H1 (cell line): Measurements from ENCODE around the gene EDC3. TPM values are rescaled to one million over a fixed set of nuclear protein-coding genes. Genes with fewer than 3 reads are reported as not detected.

Experiments used
- CTCF ChIA-PET: fragments of 300-600 bp; sonication (Branson Sonifier 250); formaldehyde crosslinking; loops from one replicate; lab custom pipeline; 2021; ENCODE audit not compliant: partially characterized antibody; lab: Charles Lee
- POLR2A ChIA-PET: fragments of 300-600 bp; sonication (Branson Sonifier 250); formaldehyde crosslinking; loops from one replicate; lab custom pipeline; 2021; ENCODE audit warnings: inconsistent platforms; ENCODE audit not compliant: partially characterized antibody; lab: Charles Lee
- DNase-seq, 2 experiments: peaks; one replicate each; pipeline versions ENCODE4 v3.0.0 to v3.0.0-alpha.2; 2010 to 2022; ENCODE audit warnings: low spot score in 2 of 2, low read depth in 1 of 2, mixed read lengths in 1 of 2
- FAIRE-seq: peaks from 2 replicates; lab custom pipeline; 2011; peaks lifted over from hg19 to GRCh38; lab: Jason Lieb, UNC
- H2AFZ ChIP-seq: 2 replicates; pipeline ENCODE4 v1.8.1; 2012; ENCODE audit warnings: low read length, inconsistent platforms
- H2AK5ac ChIP-seq: 2 replicates; pipeline ENCODE4 v1.6.1; 2013; ENCODE audit warnings: low read depth, low read length
- H2BK120ac ChIP-seq: replicated peaks from 2 replicates; pipeline ENCODE3; 2013; ENCODE audit warnings: low read depth, low read length, inconsistent platforms
- H2BK12ac ChIP-seq: 2 replicates; pipeline ENCODE4 v1.6.1; 2013; ENCODE audit warnings: low read depth, low read length
- H2BK15ac ChIP-seq: 2 replicates; pipeline ENCODE4 v1.6.1; 2013; ENCODE audit warnings: low read length
- H2BK20ac ChIP-seq: 2 replicates; pipeline ENCODE4 v1.6.1; 2013; ENCODE audit warnings: low read length
- H2BK5ac ChIP-seq: 2 replicates; pipeline ENCODE4 v1.6.1; 2013; ENCODE audit warnings: low read depth, low read length
- H3K14ac ChIP-seq: 2 replicates; pipeline ENCODE4 v1.6.1; 2013; ENCODE audit warnings: inconsistent platforms; ENCODE audit not compliant: insufficient read length
- H3K18ac ChIP-seq: 2 replicates; pipeline ENCODE4 v1.6.1; 2013; ENCODE audit warnings: low read length; ENCODE audit errors: extremely low read depth
- H3K23ac ChIP-seq: 2 replicates; pipeline ENCODE4 v1.6.1; 2013; ENCODE audit warnings: inconsistent platforms; ENCODE audit not compliant: insufficient read length
- H3K23me2 ChIP-seq: 2 replicates; pipeline ENCODE4 v1.6.1; 2013; ENCODE audit warnings: low read depth, low read length
- H3K27ac ChIP-seq: 2 replicates; pipeline ENCODE4 v1.6.1; 2011; ENCODE audit warnings: low read depth, low read length, inconsistent platforms
- H3K27me3 ChIP-seq, 4 experiments: replicated peaks in 1 of 4; 1 replicate in 1 of 4; 2 replicates in 3 of 4; pipeline versions ENCODE4 v1.6.1 to v1.8.1; 2011 to 2013; ENCODE audit warnings: low read length in 3 of 4, mild to moderate bottlenecking in 3 of 4, inconsistent platforms in 2 of 4, mixed read lengths in 2 of 4, moderate library complexity in 1 of 4; ENCODE audit not compliant: control insufficient read depth in 3 of 4, insufficient read depth in 3 of 4; ENCODE audit errors: extremely low read depth in 1 of 4
- H3K36me3 ChIP-seq, 4 experiments: 2 replicates each; pipeline versions ENCODE4 v1.6.1 to v1.8.1; 2011 to 2013; ENCODE audit warnings: mild to moderate bottlenecking in 4 of 4, low read length in 3 of 4, moderate library complexity in 2 of 4, control low read depth in 1 of 4, inconsistent platforms in 1 of 4; ENCODE audit not compliant: insufficient read depth in 4 of 4, control insufficient read depth in 2 of 4
- H3K4ac ChIP-seq: replicated peaks from 2 replicates; pipeline ENCODE3; 2013; ENCODE audit warnings: low read length, low read depth, mixed read lengths, inconsistent platforms; ENCODE audit not compliant: insufficient read length
- H3K4me1 ChIP-seq, 4 experiments: replicated peaks in 1 of 4; 1 replicate in 1 of 4; 2 replicates in 3 of 4; pipeline versions ENCODE4 v1.6.1 to v1.8.1; 2011 to 2013; ENCODE audit warnings: low read length in 3 of 4, inconsistent platforms in 2 of 4, mixed read lengths in 1 of 4; ENCODE audit not compliant: insufficient read depth in 4 of 4, control insufficient read depth in 3 of 4
- H3K4me2 ChIP-seq, 2 experiments: 2 replicates each; pipeline versions ENCODE4 v1.6.1 to v1.8.1; 2011 to 2013; ENCODE audit warnings: low read depth in 2 of 2, low read length in 2 of 2, control low read depth in 1 of 2, inconsistent platforms in 1 of 2, mild to moderate bottlenecking in 1 of 2; ENCODE audit not compliant: insufficient read depth in 1 of 2
- H3K4me3 ChIP-seq, 4 experiments: fragments of 200-600, 300-600 bp in 1 of 4; sonication (generic), shearing (Covaris generic), sonication (Bioruptor Twin) in 1 of 4; 2 replicates each; pipeline versions ENCODE4 v1.5.1 to v1.8.1; 2011 to 2016; ENCODE audit warnings: low read length in 4 of 4, low read depth in 3 of 4, control low read depth in 2 of 4, inconsistent platforms in 2 of 4, mild to moderate bottlenecking in 2 of 4, mixed read lengths in 1 of 4, moderate library complexity in 1 of 4; ENCODE audit not compliant: insufficient read depth in 2 of 4; ENCODE audit errors: extremely low read depth in 1 of 4
- H3K56ac ChIP-seq: replicated peaks from 2 replicates; pipeline ENCODE3; 2013; ENCODE audit warnings: low read depth, mild to moderate bottlenecking, mixed read lengths, low read length, inconsistent platforms; ENCODE audit not compliant: insufficient read length
- H3K79me1 ChIP-seq: 2 replicates; pipeline ENCODE4 v1.6.1; 2013; ENCODE audit warnings: low read depth, low read length, control low read depth
- H3K79me2 ChIP-seq, 2 experiments: 2 replicates each; pipeline versions ENCODE4 v1.6.1 to v1.8.1; 2012 to 2013; ENCODE audit warnings: low read length in 2 of 2, mild to moderate bottlenecking in 2 of 2, inconsistent platforms in 1 of 2; ENCODE audit not compliant: insufficient read depth in 2 of 2, control insufficient read depth in 1 of 2
- H3K9ac ChIP-seq, 4 experiments: replicated peaks in 1 of 4; 1 replicate in 1 of 4; 2 replicates in 3 of 4; pipeline versions ENCODE4 v1.6.1 to v1.8.1; 2011 to 2013; ENCODE audit warnings: low read depth in 3 of 4, low read length in 3 of 4, control low read depth in 2 of 4, mild to moderate bottlenecking in 2 of 4, moderate library complexity in 2 of 4, inconsistent platforms in 1 of 4; ENCODE audit errors: extremely low read depth in 1 of 4
- H3K9me3 ChIP-seq, 2 experiments: 2 replicates each; pipeline versions ENCODE4 v1.6.1 to v1.8.1; 2012 to 2013; ENCODE audit warnings: mild to moderate bottlenecking in 2 of 2, moderate library complexity in 2 of 2, control low read depth in 1 of 2, inconsistent platforms in 1 of 2, low read depth in 1 of 2, low read length in 1 of 2, mixed read lengths in 1 of 2; ENCODE audit not compliant: insufficient read depth in 2 of 2
- H4K20me1 ChIP-seq, 2 experiments: replicated peaks in 1 of 2; 2 replicates each; pipeline versions ENCODE3 to v1.8.1; 2011 to 2013; ENCODE audit warnings: inconsistent platforms in 2 of 2, low read length in 2 of 2, mild to moderate bottlenecking in 1 of 2; ENCODE audit not compliant: insufficient read depth in 2 of 2, control insufficient read depth in 1 of 2
- H4K5ac ChIP-seq: 2 replicates; pipeline ENCODE4 v1.6.1; 2013; ENCODE audit warnings: low read length, low read depth, mixed read lengths, inconsistent platforms; ENCODE audit not compliant: insufficient read length
- H4K8ac ChIP-seq: 2 replicates; pipeline ENCODE4 v1.8.0; 2013; ENCODE audit warnings: mild to moderate bottlenecking, moderate library complexity, low read length, inconsistent platforms; ENCODE audit not compliant: insufficient read depth; ENCODE audit errors: extremely low read depth
- H4K91ac ChIP-seq: replicated peaks from 2 replicates; pipeline ENCODE3; 2013; ENCODE audit warnings: low read length, mixed read lengths, inconsistent platforms; ENCODE audit not compliant: insufficient read length
- BACH1 ChIP-seq: IDR thresholded peaks from 2 replicates; pipeline ENCODE4 v1.6.1; 2012; ENCODE audit warnings: low read length, improper control_type of control experiment
- SUZ12 ChIP-seq: fragments of 200-600 bp; sonication (generic); IDR thresholded peaks from 2 replicates; pipeline ENCODE4 v1.6.1; 2012; ENCODE audit warnings: mild to moderate bottlenecking, inconsistent platforms, low read length, moderate library complexity, mixed read lengths
- WGBS, 2 experiments: shearing (Covaris generic) in 1 of 2; methylation state at CpG; one replicate each; pipeline versions ENCODE4 v1.1.6 to v1.1.7; 2013 to 2015; ENCODE audit warnings: low lambda C conversion rate in 2 of 2, mixed read lengths in 2 of 2, inconsistent platforms in 1 of 2, low coverage in 1 of 2, missing lambda C conversion rate in 1 of 2; ENCODE audit not compliant: insufficient replicate concordance in 2 of 2, insufficient coverage in 1 of 2, insufficient read length in 1 of 2; ENCODE audit errors: extremely low coverage in 1 of 2, missing lambda C conversion rate in 1 of 2; 5-methylcytosine and 5-hydroxymethylcytosine counted together
- polyA plus RNA-seq, 7 experiments: library from polyadenylated mRNA; depleted of rRNA in 3 of 7; stranded (reverse) in 5 of 7; unstranded in 2 of 7; fragments of >200 nt in 5 of 7; fragments of 200-250 nt in 2 of 7; gene quantifications; 1 replicate in 5 of 7; 2 replicates in 1 of 7; 4 replicates in 1 of 7; pipeline versions ENCODE4 v1.2.1 to v1.2.3, GENCODE V29; 2011 to 2013; ENCODE audit warnings: missing spikeins in 2 of 7, mixed read lengths in 2 of 7
- total RNA-seq: library from RNA; stranded (reverse); fragmentation: NEBNext Ultra II Directional; extraction: Animal tissue kit (Norgen Biotek cat#: 25700); gene quantifications from 2 replicates; pipeline ENCODE4 v1.2.1, GENCODE V29; 2021

EDC3 gene
- total and polyA plus RNA-seq, 2 of the 8 experiments (the other 6 are each of a cell fraction or from before 2014, with no cell fraction given) = 45.0 to 50.8 TPM

DNA sequence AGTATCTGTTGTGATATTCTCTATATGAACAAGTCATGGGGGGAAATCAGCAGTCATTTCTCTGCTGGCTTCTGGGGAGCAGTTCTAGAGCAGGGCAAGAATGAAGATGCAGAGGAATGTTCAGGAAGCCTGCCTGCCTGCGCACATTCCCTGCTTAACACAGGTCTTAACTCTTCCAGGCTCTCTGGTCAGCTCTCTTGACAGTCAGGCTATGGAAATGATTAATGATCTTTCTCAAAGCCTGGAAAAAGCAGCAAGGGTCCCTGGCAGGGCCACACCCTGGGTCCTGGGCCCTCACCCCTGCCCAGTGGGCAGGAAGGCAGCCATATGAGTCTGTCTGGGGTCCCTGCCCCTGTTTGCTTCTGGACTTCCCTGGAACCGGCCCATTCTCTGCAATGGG lies 111.6 kb downstream of the EDC3 start:
- Histone ChIP-seq H3K14ac (no peak overlapping the region), H3K18ac (no peak overlapping the region), H2BK15ac (no peak overlapping the region), H3K27me3 (no peaks in the 10 kb centered on the region), H3K4ac (no peak overlapping the region), H2BK5ac (no peak overlapping the region), H3K9ac (no peak overlapping the region), H3K79me2 (peaks cover 0 to 8% of the 10 kb centered on the region in 2 experiments; a peak in 1 of 4 replicates), H2AFZ (no peak overlapping the region), H4K8ac (no peak overlapping the region), H3K23me2 (no peaks in the 10 kb centered on the region), H3K27ac (no peak overlapping the region), H2BK20ac (no peak overlapping the region), H3K4me1 (peaks cover 0 to 6% (median 5%) of the 10 kb centered on the region in 4 experiments; a peak in 3 of 7 replicates), H2AK5ac (no peak overlapping the region), H3K36me3 (peaks cover 9 to 36% (median 17%) of the 10 kb centered on the region in 4 experiments), H4K5ac (no peak overlapping the region), H3K56ac (no peak overlapping the region), H3K4me2 (no peak overlapping the region), H2BK12ac (no peak overlapping the region), H3K23ac (no peak overlapping the region), H3K79me1 (0 out of 2 replicates have a peak, but pooled peaks cover 10% of the 10 kb centered on the region), H2BK120ac (no peak overlapping the region), H4K20me1 (peaks cover 8 to 20% of the 10 kb centered on the region in 2 experiments), H3K9me3 (no peaks in the 10 kb centered on the region), H4K91ac (no peak overlapping the region), H3K4me3 (no peak overlapping the region)
- 100% methylated on average over 1 of the region's 2 CpGs; no CpG with 5 or more reads in 1 of the 2 experiments for WGBS, 2 experiments
- DNase-seq (no peak), FAIRE-seq (no peak)
- ChIA-PET POLR2A (interaction anchor here (0.7 to 2.6 kb wide), 3 partner anchors 14 to 37 kb away, joined by 3 to 12 read pairs (median 4); no protein-coding TSS in a partner anchor), CTCF (interaction anchor here (0.6 to 1.8 kb wide), 3 partner anchors 9 to 47 kb away, joined by 3 to 5 read pairs (median 3); no protein-coding TSS in a partner anchor)
- no peak for TF ChIP-seq BACH1
- TF ChIP-seq SUZ12 = no peak

Other genes with a start within 250 kb of the EDC3 start
- gene UBL7, start 234.9 kb downstream of the EDC3 start, total RNA-seq = 71.5 and 76.7 TPM in 2 replicates
- gene UBL7, start 234.9 kb downstream of the EDC3 start, polyA plus RNA-seq (2011; rRNA removed) = 183 and 186 TPM in 2 replicates
- 115 and 118 TPM in 2 replicates for gene ARID3B, start 154.8 kb downstream of the EDC3 start, total RNA-seq
- 81.0 and 102 TPM in 2 replicates for gene ARID3B, start 154.8 kb downstream of the EDC3 start, polyA plus RNA-seq (2011; rRNA removed)
- 42.4 and 43.5 TPM in 2 replicates for gene CLK3, start 80.2 kb downstream of the EDC3 start, total RNA-seq
- 67.3 and 75.6 TPM in 2 replicates for gene CLK3, start 80.2 kb downstream of the EDC3 start, polyA plus RNA-seq (2011; rRNA removed)
- 0.11 and 0.35 TPM in 2 replicates for gene CYP1A1, start 29.5 kb upstream of the EDC3 start, total RNA-seq
- gene CYP1A1, start 29.5 kb upstream of the EDC3 start, polyA plus RNA-seq (2011; rRNA removed) = 0.22 and 0.32 TPM in 2 replicates
- gene CYP1A2, start 52.8 kb upstream of the EDC3 start, total RNA-seq = not detected in 2 replicates
- gene CYP1A2, start 52.8 kb upstream of the EDC3 start, polyA plus RNA-seq (2011; rRNA removed) = not detected in 2 replicates
- gene CSK, start 86.1 kb upstream of the EDC3 start, total RNA-seq = 50.2 and 51.7 TPM in 2 replicates
- 13.7 and 23.0 TPM in 2 replicates for gene CSK, start 86.1 kb upstream of the EDC3 start, polyA plus RNA-seq (2011; rRNA removed)
- gene LMAN1L, start 116.8 kb upstream of the EDC3 start, total RNA-seq = not detected in 2 replicates
- not detected in 2 replicates for gene LMAN1L, start 116.8 kb upstream of the EDC3 start, polyA plus RNA-seq (2011; rRNA removed)
- gene CPLX3, start 130.6 kb upstream of the EDC3 start, total RNA-seq = not detected in 2 replicates
- 0.17 and 0.27 TPM in 2 replicates for gene CPLX3, start 130.6 kb upstream of the EDC3 start, polyA plus RNA-seq (2011; rRNA removed)
- gene ULK3, start 147.1 kb upstream of the EDC3 start, total RNA-seq = 25.0 and 27.1 TPM in 2 replicates
- gene ULK3, start 147.1 kb upstream of the EDC3 start, polyA plus RNA-seq (2011; rRNA removed) = 34.4 and 52.2 TPM in 2 replicates
- 40.3 and 41.7 TPM in 2 replicates for gene SCAMP2, start 177.3 kb upstream of the EDC3 start, total RNA-seq
- 112 and 131 TPM in 2 replicates for gene SCAMP2, start 177.3 kb upstream of the EDC3 start, polyA plus RNA-seq (2011; rRNA removed)
- 31.0 and 32.9 TPM in 2 replicates for gene MPI, start 194.0 kb upstream of the EDC3 start, total RNA-seq
- gene MPI, start 194.0 kb upstream of the EDC3 start, polyA plus RNA-seq (2011; rRNA removed) = 74.8 and 79.0 TPM in 2 replicates
- 56.1 and 57.1 TPM in 2 replicates for gene FAM219B, start 210.8 kb upstream of the EDC3 start, total RNA-seq
- gene FAM219B, start 210.8 kb upstream of the EDC3 start, polyA plus RNA-seq (2011; rRNA removed) = 66.6 and 91.3 TPM in 2 replicates
- gene COX5A, start 242.0 kb upstream of the EDC3 start, total RNA-seq = 367 and 373 TPM in 2 replicates
- 228 and 270 TPM in 2 replicates for gene COX5A, start 242.0 kb upstream of the EDC3 start, polyA plus RNA-seq (2011; rRNA removed)